GM23338 (cell line): ENCODE data around the gene EIF3B. TPM values are rescaled to one million over a fixed set of nuclear protein-coding genes. Genes with fewer than 3 reads are reported as not detected.

Experiments used
- ATAC-seq: fragments of 200-7000 bp; cut with Tn5 transposase; 3 replicates; pipeline ENCODE4 v1.9.1; 2020
- DNase-seq: peaks from one replicate; pipeline ENCODE4 v3.0.0-alpha.2; 2015; ENCODE audit warnings: low spot score
- H2AFZ ChIP-seq: fragments of 200-600 bp; sonication (generic); 2 replicates; pipeline ENCODE4 v1.8.0; 2016; ENCODE audit warnings: antibody characterized with exemption, mild to moderate bottlenecking, moderate library complexity
- H3F3A ChIP-seq: fragments of 200-600 bp; sonication (generic); replicated peaks from 2 replicates; pipeline ENCODE4 v1.8.0; 2017; ENCODE audit warnings: antibody characterized with exemption, mixed run types, low read depth
- H3K27ac ChIP-seq: fragments of 200-600 bp; sonication (generic); 2 replicates; pipeline ENCODE4 v1.6.1; 2016; ENCODE audit warnings: low read depth
- H3K27me3 ChIP-seq: fragments of 200-600 bp; sonication (generic); 2 replicates; pipeline ENCODE4 v1.8.0; 2016; ENCODE audit warnings: mild to moderate bottlenecking, mixed run types, moderate library complexity; ENCODE audit not compliant: insufficient read depth
- H3K36me3 ChIP-seq: fragments of 200-600 bp; sonication (generic); 2 replicates; pipeline ENCODE4 v1.8.0; 2016; ENCODE audit warnings: mild to moderate bottlenecking; ENCODE audit not compliant: insufficient read depth
- H3K4me1 ChIP-seq: fragments of 200-600 bp; sonication (generic); 2 replicates; pipeline ENCODE4 v1.8.0; 2016; ENCODE audit warnings: mild to moderate bottlenecking, moderate library complexity; ENCODE audit not compliant: insufficient read depth
- H3K4me2 ChIP-seq: fragments of 200-600 bp; sonication (generic); 2 replicates; pipeline ENCODE4 v1.7.1; 2017; ENCODE audit warnings: mixed run types
- H3K4me3 ChIP-seq: fragments of 200-600 bp; sonication (generic); 2 replicates; pipeline ENCODE4 v1.6.1; 2016; ENCODE audit warnings: mixed run types
- H3K79me2 ChIP-seq: fragments of 200-600 bp; sonication (generic); replicated peaks from 2 replicates; pipeline ENCODE4 v1.8.0; 2017; ENCODE audit warnings: mild to moderate bottlenecking; ENCODE audit not compliant: insufficient read depth
- H3K9me2 ChIP-seq: fragments of 200-600 bp; sonication (generic); 2 replicates; pipeline ENCODE4 v1.8.0; 2017; ENCODE audit not compliant: insufficient read depth
- H4K20me1 ChIP-seq: fragments of 200-600 bp; sonication (generic); replicated peaks from 2 replicates; pipeline ENCODE4 v1.8.0; 2017; ENCODE audit warnings: mild to moderate bottlenecking; ENCODE audit not compliant: insufficient read depth
- H3K27ac Mint-ChIP-seq: 2 replicates; pipeline ENCODE4 v1.8.0; 2020; ENCODE audit warnings: inconsistent platforms, mild to moderate bottlenecking, moderate library complexity, mixed read lengths
- H3K27me3 Mint-ChIP-seq: 3 replicates; pipeline ENCODE4 v1.8.0; 2022; ENCODE audit warnings: low read depth, mild to moderate bottlenecking, moderate library complexity, mixed read lengths, inconsistent platforms; ENCODE audit not compliant: insufficient read depth, poor library complexity
- H3K36me3 Mint-ChIP-seq: 3 replicates; pipeline ENCODE4 v1.8.0; 2021; ENCODE audit warnings: low read depth, mild to moderate bottlenecking, inconsistent platforms, moderate library complexity, mixed read lengths
- H3K4me1 Mint-ChIP-seq: 3 replicates; pipeline ENCODE4 v1.8.0; 2020; ENCODE audit warnings: mild to moderate bottlenecking, inconsistent platforms, mixed read lengths
- H3K4me3 Mint-ChIP-seq: 3 replicates; pipeline ENCODE4 v1.8.0; 2021; ENCODE audit warnings: moderate library complexity, mild to moderate bottlenecking, inconsistent platforms, mixed read lengths
- H3K9me3 Mint-ChIP-seq: 3 replicates; pipeline ENCODE4 v1.8.0; 2020; ENCODE audit warnings: moderate library complexity, mild to moderate bottlenecking, inconsistent platforms, mixed read lengths
- CREB1 ChIP-seq: fragments of 250-450 bp; sonication (Bioruptor Pico); IDR thresholded peaks from 2 replicates; pipeline ENCODE4 v1.5.0; 2020; ENCODE audit warnings: low read depth, mild to moderate bottlenecking, moderate library complexity
- EZH2 ChIP-seq: fragments of 200-600 bp; sonication (generic); IDR thresholded peaks from one replicate; pipeline ENCODE4 v1.8.0; 2017; ENCODE audit warnings: antibody characterized with exemption, mild to moderate bottlenecking, low read depth; ENCODE audit not compliant: unreplicated experiment
- EZH2phosphoT487 ChIP-seq: fragments of 200-600 bp; sonication (generic); IDR thresholded peaks from one replicate; pipeline ENCODE4 v1.8.1; 2018; ENCODE audit warnings: antibody characterized with exemption; ENCODE audit not compliant: unreplicated experiment
- JUNB ChIP-seq: IDR thresholded peaks from one replicate; pipeline ENCODE4 v1.6.1; 2016; ENCODE audit warnings: antibody characterized with exemption; ENCODE audit not compliant: unreplicated experiment
- NANOG ChIP-seq: IDR thresholded peaks from 2 replicates; pipeline ENCODE4 v1.6.1; 2016; ENCODE audit warnings: antibody characterized with exemption, borderline replicate concordance
- POLR2AphosphoS5 ChIP-seq: IDR thresholded peaks from 2 replicates; pipeline ENCODE4 v1.6.1; 2016; ENCODE audit warnings: antibody characterized with exemption, low read depth
- STAT1 ChIP-seq: IDR thresholded peaks from one replicate; pipeline ENCODE4 v1.6.1; 2016; ENCODE audit warnings: antibody characterized with exemption; ENCODE audit not compliant: unreplicated experiment
- ZNF114 ChIP-seq: fragments of 250-450 bp; sonication (Bioruptor Pico); IDR thresholded peaks from 2 replicates; pipeline ENCODE4 v1.5.0; 2020; ENCODE audit warnings: mild to moderate bottlenecking, moderate library complexity
- ZNF331 ChIP-seq: fragments of 250-450 bp; sonication (Bioruptor Pico); IDR thresholded peaks from 2 replicates; pipeline ENCODE4 v1.5.0; 2020; ENCODE audit warnings: low read depth, mild to moderate bottlenecking, moderate library complexity
- polyA plus RNA-seq: library from polyadenylated mRNA; unstranded; fragments of >200 nt; fragmentation: Nextera tagmentation; extraction: Ambion mirVana; gene quantifications from 2 replicates; pipeline ENCODE4 v1.2.1, GENCODE V29; 2016
- total RNA-seq: library from RNA; depleted of rRNA; stranded (reverse); fragments of >200 nt; shearing (Covaris generic); gene quantifications from 2 replicates; pipeline ENCODE4 v1.2.3, GENCODE V29; 2014
- TF ChIP-seq, protein P1 (sequence below): fragments of 250-450 bp; sonication (Bioruptor Pico); IDR thresholded peaks from 2 replicates; pipeline ENCODE4 v1.5.0; 2020; ENCODE audit warnings: mild to moderate bottlenecking, moderate library complexity
- TF ChIP-seq, protein P2 (sequence below): IDR thresholded peaks from 2 replicates; pipeline ENCODE4 v1.6.1; 2016; ENCODE audit warnings: antibody characterized with exemption
- TF ChIP-seq, protein P3 (sequence below): IDR thresholded peaks from one replicate; pipeline ENCODE4 v1.6.1; 2018; ENCODE audit warnings: antibody characterized with exemption; ENCODE audit not compliant: unreplicated experiment
- TF ChIP-seq, protein P4 (sequence below), 2 experiments: fragments of 200-600 bp in 1 of 2; sonication (generic) in 1 of 2; conservative IDR thresholded peaks; 2 replicates each; pipeline versions ENCODE4 v1.5.1 to v1.6.1; 2016 to 2017; ENCODE audit warnings: antibody characterized with exemption in 2 of 2, low read depth in 2 of 2, mild to moderate bottlenecking in 2 of 2, moderate library complexity in 1 of 2

Gene EIF3B
- total and polyA plus RNA-seq, 2 experiments from 2014 or later: 106 to 355 TPM

DNA sequence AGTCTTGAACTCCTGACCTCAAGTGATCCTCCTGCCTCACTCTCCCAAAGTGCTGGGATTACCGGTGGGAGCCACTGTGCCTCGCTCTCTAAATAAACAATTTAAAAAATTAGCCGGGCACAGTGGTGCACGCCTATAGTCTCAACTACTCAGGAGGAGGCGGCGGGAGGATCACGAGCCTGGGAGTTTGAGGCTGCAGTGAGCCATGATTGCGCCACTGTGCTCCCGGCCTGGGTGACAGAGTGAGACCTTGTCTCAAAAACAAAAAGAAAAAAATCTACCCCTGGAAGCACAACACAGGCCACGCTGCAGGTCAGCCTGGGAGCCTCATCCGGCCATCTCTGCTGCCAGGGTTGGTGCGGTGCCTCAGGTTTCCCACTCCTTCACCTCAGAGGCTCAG lies 3.8 kb upstream of the EIF3B start:
- DNase-seq (no peak), ATAC-seq (no peak)
- Histone ChIP-seq H3K4me2 (no peak overlapping the region), H3K27me3 (no peaks in the 10 kb centered on the region), H3K9me2 (no peaks in the 10 kb centered on the region), H3K4me1 (peaks cover 1% of the 10 kb centered on the region; the same call in 1 of the 2 replicates), H3K4me3 (no peak overlapping the region), H3K27ac (no peak overlapping the region), H2AFZ (no peak overlapping the region), H4K20me1 (peaks cover 2% of the 10 kb centered on the region; the same call in 1 of the 2 replicates), H3F3A (peaks cover 9% of the 10 kb centered on the region; the same call in 1 of the 2 replicates), H3K36me3 (no peaks in the 10 kb centered on the region), H3K79me2 (peaks cover 71% of the 10 kb centered on the region)
- peaks cover 30% of the 10 kb centered on the region; the same call in 2 of the 3 replicates for H3K36me3 Mint-ChIP-seq
- H3K27ac Mint-ChIP-seq: no peak overlapping the region
- H3K9me3 Mint-ChIP-seq: no peaks in the 10 kb centered on the region
- H3K27me3 Mint-ChIP-seq: peaks cover 17% of the 10 kb centered on the region
- no peak overlapping the region for H3K4me3 Mint-ChIP-seq
- peaks cover under 1% of the 10 kb centered on the region; the same call in 1 of the 3 replicates for H3K4me1 Mint-ChIP-seq
- TF ChIP-seq EZH2phosphoT487: no peak
- TF ChIP-seq, protein P1, sequence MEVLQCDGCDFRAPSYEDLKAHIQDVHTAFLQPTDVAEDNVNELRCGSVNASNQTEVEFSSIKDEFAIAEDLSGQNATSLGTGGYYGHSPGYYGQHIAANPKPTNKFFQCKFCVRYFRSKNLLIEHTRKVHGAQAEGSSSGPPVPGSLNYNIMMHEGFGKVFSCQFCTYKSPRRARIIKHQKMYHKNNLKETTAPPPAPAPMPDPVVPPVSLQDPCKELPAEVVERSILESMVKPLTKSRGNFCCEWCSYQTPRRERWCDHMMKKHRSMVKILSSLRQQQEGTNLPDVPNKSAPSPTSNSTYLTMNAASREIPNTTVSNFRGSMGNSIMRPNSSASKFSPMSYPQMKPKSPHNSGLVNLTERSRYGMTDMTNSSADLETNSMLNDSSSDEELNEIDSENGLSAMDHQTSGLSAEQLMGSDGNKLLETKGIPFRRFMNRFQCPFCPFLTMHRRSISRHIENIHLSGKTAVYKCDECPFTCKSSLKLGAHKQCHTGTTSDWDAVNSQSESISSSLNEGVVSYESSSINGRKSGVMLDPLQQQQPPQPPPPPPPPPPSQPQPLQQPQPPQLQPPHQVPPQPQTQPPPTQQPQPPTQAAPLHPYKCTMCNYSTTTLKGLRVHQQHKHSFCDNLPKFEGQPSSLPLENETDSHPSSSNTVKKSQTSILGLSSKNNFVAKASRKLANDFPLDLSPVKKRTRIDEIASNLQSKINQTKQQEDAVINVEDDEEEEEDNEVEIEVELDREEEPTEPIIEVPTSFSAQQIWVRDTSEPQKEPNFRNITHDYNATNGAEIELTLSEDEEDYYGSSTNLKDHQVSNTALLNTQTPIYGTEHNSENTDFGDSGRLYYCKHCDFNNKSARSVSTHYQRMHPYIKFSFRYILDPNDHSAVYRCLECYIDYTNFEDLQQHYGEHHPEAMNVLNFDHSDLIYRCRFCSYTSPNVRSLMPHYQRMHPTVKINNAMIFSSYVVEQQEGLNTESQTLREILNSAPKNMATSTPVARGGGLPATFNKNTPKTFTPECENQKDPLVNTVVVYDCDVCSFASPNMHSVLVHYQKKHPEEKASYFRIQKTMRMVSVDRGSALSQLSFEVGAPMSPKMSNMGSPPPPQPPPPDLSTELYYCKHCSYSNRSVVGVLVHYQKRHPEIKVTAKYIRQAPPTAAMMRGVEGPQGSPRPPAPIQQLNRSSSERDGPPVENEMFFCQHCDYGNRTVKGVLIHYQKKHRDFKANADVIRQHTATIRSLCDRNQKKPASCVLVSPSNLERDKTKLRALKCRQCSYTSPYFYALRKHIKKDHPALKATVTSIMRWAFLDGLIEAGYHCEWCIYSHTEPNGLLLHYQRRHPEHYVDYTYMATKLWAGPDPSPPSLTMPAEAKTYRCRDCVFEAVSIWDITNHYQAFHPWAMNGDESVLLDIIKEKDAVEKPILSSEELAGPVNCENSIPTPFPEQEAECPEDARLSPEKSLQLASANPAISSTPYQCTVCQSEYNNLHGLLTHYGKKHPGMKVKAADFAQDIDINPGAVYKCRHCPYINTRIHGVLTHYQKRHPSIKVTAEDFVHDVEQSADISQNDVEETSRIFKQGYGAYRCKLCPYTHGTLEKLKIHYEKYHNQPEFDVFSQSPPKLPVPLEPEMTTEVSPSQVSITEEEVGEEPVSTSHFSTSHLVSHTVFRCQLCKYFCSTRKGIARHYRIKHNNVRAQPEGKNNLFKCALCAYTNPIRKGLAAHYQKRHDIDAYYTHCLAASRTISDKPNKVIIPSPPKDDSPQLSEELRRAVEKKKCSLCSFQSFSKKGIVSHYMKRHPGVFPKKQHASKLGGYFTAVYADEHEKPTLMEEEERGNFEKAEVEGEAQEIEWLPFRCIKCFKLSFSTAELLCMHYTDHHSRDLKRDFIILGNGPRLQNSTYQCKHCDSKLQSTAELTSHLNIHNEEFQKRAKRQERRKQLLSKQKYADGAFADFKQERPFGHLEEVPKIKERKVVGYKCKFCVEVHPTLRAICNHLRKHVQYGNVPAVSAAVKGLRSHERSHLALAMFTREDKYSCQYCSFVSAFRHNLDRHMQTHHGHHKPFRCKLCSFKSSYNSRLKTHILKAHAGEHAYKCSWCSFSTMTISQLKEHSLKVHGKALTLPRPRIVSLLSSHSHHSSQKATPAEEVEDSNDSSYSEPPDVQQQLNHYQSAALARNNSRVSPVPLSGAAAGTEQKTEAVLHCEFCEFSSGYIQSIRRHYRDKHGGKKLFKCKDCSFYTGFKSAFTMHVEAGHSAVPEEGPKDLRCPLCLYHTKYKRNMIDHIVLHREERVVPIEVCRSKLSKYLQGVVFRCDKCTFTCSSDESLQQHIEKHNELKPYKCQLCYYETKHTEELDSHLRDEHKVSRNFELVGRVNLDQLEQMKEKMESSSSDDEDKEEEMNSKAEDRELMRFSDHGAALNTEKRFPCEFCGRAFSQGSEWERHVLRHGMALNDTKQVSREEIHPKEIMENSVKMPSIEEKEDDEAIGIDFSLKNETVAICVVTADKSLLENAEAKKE (CRISPR knock-in tag): no peak
- no peak for TF ChIP-seq ZNF331
- TF ChIP-seq, protein P2, sequence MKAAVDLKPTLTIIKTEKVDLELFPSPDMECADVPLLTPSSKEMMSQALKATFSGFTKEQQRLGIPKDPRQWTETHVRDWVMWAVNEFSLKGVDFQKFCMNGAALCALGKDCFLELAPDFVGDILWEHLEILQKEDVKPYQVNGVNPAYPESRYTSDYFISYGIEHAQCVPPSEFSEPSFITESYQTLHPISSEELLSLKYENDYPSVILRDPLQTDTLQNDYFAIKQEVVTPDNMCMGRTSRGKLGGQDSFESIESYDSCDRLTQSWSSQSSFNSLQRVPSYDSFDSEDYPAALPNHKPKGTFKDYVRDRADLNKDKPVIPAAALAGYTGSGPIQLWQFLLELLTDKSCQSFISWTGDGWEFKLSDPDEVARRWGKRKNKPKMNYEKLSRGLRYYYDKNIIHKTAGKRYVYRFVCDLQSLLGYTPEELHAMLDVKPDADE: no peak
- TF ChIP-seq EZH2: no peak
- TF ChIP-seq, protein P3, sequence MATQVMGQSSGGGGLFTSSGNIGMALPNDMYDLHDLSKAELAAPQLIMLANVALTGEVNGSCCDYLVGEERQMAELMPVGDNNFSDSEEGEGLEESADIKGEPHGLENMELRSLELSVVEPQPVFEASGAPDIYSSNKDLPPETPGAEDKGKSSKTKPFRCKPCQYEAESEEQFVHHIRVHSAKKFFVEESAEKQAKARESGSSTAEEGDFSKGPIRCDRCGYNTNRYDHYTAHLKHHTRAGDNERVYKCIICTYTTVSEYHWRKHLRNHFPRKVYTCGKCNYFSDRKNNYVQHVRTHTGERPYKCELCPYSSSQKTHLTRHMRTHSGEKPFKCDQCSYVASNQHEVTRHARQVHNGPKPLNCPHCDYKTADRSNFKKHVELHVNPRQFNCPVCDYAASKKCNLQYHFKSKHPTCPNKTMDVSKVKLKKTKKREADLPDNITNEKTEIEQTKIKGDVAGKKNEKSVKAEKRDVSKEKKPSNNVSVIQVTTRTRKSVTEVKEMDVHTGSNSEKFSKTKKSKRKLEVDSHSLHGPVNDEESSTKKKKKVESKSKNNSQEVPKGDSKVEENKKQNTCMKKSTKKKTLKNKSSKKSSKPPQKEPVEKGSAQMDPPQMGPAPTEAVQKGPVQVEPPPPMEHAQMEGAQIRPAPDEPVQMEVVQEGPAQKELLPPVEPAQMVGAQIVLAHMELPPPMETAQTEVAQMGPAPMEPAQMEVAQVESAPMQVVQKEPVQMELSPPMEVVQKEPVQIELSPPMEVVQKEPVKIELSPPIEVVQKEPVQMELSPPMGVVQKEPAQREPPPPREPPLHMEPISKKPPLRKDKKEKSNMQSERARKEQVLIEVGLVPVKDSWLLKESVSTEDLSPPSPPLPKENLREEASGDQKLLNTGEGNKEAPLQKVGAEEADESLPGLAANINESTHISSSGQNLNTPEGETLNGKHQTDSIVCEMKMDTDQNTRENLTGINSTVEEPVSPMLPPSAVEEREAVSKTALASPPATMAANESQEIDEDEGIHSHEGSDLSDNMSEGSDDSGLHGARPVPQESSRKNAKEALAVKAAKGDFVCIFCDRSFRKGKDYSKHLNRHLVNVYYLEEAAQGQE: no peak
- no peak for TF ChIP-seq JUNB
- no peak for TF ChIP-seq NANOG
- no peak for TF ChIP-seq ZNF114 (CRISPR knock-in tag)
- TF ChIP-seq CREB1: no peak
- no peak for TF ChIP-seq STAT1
- TF ChIP-seq POLR2AphosphoS5: no peak
- TF ChIP-seq, protein P4, sequence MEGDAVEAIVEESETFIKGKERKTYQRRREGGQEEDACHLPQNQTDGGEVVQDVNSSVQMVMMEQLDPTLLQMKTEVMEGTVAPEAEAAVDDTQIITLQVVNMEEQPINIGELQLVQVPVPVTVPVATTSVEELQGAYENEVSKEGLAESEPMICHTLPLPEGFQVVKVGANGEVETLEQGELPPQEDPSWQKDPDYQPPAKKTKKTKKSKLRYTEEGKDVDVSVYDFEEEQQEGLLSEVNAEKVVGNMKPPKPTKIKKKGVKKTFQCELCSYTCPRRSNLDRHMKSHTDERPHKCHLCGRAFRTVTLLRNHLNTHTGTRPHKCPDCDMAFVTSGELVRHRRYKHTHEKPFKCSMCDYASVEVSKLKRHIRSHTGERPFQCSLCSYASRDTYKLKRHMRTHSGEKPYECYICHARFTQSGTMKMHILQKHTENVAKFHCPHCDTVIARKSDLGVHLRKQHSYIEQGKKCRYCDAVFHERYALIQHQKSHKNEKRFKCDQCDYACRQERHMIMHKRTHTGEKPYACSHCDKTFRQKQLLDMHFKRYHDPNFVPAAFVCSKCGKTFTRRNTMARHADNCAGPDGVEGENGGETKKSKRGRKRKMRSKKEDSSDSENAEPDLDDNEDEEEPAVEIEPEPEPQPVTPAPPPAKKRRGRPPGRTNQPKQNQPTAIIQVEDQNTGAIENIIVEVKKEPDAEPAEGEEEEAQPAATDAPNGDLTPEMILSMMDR (conservative IDR thresholded peaks at IDR 0.05; ENCODE audit: low read depth in 2 of 2): no peak
